Subcutaneous adipose tissue (tissue), 4 donors: Measurements from ENCODE around the gene TMEM131. TPM values are rescaled to one million over a fixed set of nuclear protein-coding genes. Genes with fewer than 3 reads are reported as not detected.

Experiments used
- total RNA-seq, 4 donors: library from RNA; depleted of rRNA; stranded (reverse); fragments of >200 nt; gene quantifications; one replicate each; pipeline ENCODE4 v1.1.0, GENCODE V29; 2016
- TF ChIP-seq, protein P1 (sequence below): fragments of 450-650 bp; IDR thresholded peaks from one replicate; pipeline ENCODE4 v1.5.1; 2016; ENCODE audit warnings: low read depth, mild to moderate bottlenecking, control low read depth, antibody characterized with exemption, moderate library complexity

TMEM131 gene
- total RNA-seq, 4 donors from 2014 or later = 35.5 to 44.3 (median 39.7) TPM

DNA sequence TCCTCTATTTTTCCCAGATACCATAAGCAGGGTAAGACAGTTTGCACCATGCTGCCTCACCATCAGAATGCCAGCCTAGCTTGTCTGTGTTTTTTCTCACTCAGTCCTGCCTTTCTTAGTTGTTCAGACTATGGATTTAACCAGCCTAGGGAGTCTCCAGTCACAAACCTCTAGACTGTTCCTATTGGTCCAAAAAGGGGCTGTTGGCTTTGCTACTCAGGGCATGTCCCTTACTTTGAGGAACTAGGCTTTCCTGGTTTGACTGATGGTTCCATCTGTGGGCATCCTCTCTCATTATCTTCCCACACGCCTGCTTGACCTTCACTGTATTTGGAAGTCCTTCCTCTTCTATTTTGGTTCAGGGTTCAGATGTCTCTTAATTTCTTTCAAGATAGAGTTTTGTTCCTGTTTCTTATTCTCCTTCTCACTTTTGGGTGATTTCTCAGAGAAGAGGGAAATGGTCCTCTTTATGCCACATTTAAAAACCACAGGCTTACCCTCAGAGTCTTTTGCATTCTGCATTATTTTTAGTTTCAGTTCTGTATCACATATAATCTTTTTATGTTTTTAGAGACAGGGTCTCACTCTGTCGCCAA, 31.3 kb upstream of the TMEM131 start:
- TF ChIP-seq, protein P1, sequence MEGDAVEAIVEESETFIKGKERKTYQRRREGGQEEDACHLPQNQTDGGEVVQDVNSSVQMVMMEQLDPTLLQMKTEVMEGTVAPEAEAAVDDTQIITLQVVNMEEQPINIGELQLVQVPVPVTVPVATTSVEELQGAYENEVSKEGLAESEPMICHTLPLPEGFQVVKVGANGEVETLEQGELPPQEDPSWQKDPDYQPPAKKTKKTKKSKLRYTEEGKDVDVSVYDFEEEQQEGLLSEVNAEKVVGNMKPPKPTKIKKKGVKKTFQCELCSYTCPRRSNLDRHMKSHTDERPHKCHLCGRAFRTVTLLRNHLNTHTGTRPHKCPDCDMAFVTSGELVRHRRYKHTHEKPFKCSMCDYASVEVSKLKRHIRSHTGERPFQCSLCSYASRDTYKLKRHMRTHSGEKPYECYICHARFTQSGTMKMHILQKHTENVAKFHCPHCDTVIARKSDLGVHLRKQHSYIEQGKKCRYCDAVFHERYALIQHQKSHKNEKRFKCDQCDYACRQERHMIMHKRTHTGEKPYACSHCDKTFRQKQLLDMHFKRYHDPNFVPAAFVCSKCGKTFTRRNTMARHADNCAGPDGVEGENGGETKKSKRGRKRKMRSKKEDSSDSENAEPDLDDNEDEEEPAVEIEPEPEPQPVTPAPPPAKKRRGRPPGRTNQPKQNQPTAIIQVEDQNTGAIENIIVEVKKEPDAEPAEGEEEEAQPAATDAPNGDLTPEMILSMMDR = no peak

DNA sequence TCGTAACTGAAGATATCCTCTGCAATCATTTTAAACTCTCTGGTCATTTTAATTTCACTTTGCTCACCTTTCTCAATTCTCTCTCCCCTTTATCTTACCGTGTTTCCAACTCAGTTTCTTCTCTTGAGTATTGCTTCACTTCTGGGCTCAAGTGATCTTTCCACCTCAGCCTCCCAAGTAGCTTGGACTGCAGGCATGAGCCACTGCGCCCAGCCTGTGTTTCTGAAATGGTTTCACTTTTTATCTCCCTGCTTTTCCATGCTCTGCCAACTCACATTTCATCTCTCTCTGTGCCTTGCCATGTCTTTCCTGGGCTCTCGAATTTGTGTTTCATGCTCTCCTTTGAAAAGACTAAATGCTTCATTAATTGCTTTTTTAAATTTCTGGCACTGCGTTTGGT, 30.5 kb upstream of the TMEM131 start:
- TF ChIP-seq, protein P1 = no peak

DNA sequence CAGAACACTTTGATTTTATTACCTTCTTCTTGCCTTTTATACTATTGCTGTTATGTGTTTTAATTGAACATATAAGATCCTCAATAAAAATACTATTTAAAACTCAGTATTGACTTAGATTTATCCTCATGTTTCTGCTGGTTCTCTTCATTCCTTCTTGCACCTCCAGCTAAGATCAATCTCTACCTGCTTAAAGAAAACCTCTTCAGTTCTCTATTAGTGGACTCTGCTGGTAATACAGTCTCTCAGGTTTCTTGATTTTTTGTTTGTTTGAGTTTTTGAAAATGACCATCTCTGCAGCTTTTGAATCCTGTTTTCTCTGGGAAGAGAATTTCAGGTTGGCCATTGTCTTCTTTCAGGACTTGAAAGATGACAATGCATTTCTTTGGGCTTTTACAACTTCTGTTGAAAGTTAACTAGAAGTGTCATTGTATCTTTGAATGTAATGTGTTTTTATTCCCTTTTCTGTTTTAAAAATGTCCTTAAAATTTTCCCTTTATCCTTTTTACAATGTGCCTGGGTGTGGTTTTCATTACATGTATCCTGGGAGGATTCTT, 29.8 kb upstream of the TMEM131 start:
- TF ChIP-seq, protein P1 = no peak

DNA sequence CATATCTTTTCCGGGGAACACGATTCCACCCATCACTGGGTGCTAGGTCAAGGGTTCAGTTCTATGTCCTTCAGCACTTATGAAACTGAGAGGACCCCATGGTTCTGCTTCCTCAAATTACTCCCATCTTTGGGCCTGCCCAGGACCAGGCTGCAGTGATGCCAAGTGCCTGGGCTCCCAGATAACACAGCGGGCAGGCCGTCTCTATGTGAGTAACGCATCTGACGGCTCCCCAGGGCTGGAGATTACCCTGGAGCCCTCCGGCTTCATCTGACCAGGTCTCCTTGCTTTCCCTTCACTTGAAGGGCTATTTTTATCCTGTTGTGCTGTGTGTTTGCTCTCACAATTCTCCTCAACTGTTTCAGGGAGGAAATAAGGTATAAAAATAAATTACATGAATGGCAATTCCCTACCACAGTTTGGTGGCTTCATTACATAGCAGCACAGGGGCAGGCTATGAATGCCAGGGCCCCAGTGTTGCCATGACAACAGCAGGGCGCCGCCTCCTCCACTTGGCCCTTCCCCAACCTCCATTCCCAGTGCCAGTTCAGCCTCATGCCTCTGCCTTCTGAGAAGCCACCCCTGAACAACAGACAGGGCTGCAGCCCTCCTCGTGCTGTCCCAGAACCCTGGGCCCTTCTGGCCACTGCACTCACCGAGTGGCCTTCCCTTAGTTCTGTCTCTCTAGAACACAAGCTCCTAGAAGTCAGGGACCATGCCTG, 25.4 kb upstream of the TMEM131 start:
- TF ChIP-seq, protein P1 = no peak

DNA sequence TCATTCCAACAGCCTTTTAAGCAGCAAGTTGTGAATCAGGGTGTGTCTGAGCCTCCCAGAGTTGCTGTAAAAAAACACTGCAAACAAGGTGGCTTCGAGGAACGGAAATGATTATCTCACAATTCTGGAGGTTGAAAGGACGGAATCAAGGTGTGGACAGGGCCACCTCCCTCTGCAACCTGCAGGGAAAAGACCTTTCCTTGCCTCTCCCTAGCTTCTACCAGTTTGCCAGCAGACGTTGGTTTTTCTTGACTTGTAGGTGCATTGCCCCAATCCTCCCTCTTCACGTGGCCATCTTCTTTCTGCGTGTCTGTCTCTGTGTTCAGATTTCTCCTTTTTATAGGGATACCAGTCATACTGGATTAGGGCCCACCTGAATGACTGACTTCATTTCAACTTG, 24.8 kb upstream of the TMEM131 start:
- TF ChIP-seq, protein P1 = no peak

DNA sequence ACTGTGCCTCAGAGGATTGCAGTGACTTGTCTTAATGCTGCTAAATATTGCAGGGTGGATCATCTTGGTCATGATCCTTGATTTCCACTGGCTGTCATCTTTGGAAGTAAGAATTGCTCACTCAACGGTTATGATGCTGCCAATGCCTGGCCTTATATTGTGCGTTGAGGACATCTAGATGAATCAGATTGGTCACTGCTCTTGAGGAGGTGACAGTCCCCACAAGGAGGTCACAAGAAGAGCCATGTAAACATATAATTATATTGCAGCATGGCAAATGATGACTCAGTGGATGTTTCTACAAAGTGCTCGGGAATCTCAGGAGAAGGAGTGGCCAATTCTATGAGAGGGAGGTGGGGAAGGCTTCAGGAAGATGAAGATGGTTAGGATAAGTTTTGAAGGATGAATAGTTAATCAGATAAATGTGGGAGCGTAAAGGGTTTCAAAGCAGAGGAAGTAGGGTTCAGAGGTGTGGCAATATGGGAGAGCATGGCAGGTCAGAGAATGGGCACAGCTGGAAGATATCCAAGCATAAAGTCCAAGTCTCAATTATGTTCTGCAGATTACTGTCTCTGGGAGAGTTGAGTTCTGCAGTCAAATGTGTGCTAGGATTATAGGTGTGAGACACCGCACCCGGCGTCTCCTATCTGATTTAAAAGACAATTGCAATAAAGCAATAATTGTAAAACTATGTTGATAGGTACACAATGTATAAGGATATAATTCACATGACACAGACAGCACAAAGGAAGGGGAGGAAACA, 21.3 kb upstream of the TMEM131 start:
- TF ChIP-seq, protein P1 = no peak

DNA sequence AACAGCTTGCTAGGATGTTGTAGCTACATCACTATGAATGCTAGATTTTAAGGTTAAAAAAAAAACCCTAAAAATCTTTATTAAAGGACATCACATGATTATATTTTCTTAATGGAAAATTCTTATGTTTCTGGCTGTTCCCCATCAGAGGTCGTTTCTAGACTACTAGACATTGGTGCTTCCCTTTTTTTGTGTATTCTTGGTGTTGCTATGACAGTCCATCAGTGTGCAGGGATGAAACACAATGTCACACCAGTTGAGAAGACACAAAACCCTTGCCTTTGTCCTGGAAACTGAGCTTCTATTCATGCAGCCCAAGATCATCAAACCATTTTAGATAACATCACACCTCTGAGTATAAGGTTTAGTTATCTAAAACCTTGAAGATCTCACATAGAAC, 19.9 kb upstream of the TMEM131 start:
- TF ChIP-seq, protein P1 = no peak
